Measurements from ENCODE around the gene ELP5.

ELP5 gene

GRCh38 chr17:7234083-7234951 lies 17.7 kb upstream of the ELP5 start, which contains the start of gene DVL2 (continued):
- peak; percentile 90 for TF ChIP-seq PATZ1 (tag by site-specific recombination; IDR thresholded peaks at IDR 0.05)
- TF ChIP-seq SP2 (tag by site-specific recombination; IDR thresholded peaks at IDR 0.05): peak; percentile 88
- TF ChIP-seq ZFP3 (tag by site-specific recombination; IDR thresholded peaks at IDR 0.05; ENCODE audit: low read depth): no peak
- TF ChIP-seq ZNF174 (tag by site-specific recombination; IDR thresholded peaks at IDR 0.05): no peak
- TF ChIP-seq ZNF670 (tag by site-specific recombination; IDR thresholded peaks at IDR 0.05; ENCODE audit: low read depth): no peak
- TF ChIP-seq, protein P1, sequence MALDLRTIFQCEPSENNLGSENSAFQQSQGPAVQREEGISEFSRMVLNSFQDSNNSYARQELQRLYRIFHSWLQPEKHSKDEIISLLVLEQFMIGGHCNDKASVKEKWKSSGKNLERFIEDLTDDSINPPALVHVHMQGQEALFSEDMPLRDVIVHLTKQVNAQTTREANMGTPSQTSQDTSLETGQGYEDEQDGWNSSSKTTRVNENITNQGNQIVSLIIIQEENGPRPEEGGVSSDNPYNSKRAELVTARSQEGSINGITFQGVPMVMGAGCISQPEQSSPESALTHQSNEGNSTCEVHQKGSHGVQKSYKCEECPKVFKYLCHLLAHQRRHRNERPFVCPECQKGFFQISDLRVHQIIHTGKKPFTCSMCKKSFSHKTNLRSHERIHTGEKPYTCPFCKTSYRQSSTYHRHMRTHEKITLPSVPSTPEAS (tag by site-specific recombination; IDR thresholded peaks at IDR 0.05): peak; percentile 39; the same call in 1 of the 2 replicates
- TF ChIP-seq ZNF354C (tag by site-specific recombination; IDR thresholded peaks at IDR 0.05; ENCODE audit: borderline replicate concordance, low read depth): peak; percentile 86; the same call in 1 of the 2 replicates
- no peak for TF ChIP-seq ZNF18 (tag by site-specific recombination; IDR thresholded peaks at IDR 0.05)
- no peak for TF ChIP-seq ZNF114 (tag by site-specific recombination; IDR thresholded peaks at IDR 0.05)
- TF ChIP-seq, protein P2, sequence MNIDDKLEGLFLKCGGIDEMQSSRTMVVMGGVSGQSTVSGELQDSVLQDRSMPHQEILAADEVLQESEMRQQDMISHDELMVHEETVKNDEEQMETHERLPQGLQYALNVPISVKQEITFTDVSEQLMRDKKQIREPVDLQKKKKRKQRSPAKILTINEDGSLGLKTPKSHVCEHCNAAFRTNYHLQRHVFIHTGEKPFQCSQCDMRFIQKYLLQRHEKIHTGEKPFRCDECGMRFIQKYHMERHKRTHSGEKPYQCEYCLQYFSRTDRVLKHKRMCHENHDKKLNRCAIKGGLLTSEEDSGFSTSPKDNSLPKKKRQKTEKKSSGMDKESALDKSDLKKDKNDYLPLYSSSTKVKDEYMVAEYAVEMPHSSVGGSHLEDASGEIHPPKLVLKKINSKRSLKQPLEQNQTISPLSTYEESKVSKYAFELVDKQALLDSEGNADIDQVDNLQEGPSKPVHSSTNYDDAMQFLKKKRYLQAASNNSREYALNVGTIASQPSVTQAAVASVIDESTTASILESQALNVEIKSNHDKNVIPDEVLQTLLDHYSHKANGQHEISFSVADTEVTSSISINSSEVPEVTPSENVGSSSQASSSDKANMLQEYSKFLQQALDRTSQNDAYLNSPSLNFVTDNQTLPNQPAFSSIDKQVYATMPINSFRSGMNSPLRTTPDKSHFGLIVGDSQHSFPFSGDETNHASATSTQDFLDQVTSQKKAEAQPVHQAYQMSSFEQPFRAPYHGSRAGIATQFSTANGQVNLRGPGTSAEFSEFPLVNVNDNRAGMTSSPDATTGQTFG (tag by site-specific recombination; IDR thresholded peaks at IDR 0.05; ENCODE audit: borderline replicate concordance): peak; percentile 59; the same call in 1 of the 2 replicates
- no peak for TF ChIP-seq ZNF248 (tag by site-specific recombination; IDR thresholded peaks at IDR 0.05)
- TF ChIP-seq ZBTB10 (tag by site-specific recombination; IDR thresholded peaks at IDR 0.05): peak; percentile 67; the same call in 1 of the 2 replicates
